ENCODE measurements around the gene ZDHHC7.

ZDHHC7 gene

GRCh38 chr16:85017633-85018032 is 6.3 kb upstream of the ZDHHC7 start:
- Histone ChIP-seq H3K4me1 (no peaks in the 10 kb centered on the region), H3K9me3 (no peaks in the 10 kb centered on the region), H3K4me3 (ENCODE audit: low read depth, low read length) (no peak overlapping the region), H3K36me3 (no peaks in the 10 kb centered on the region), H3K27me3 (peaks cover 37% of the 10 kb centered on the region)
- DNase-seq: no peak
- TF ChIP-seq CTCF (IDR thresholded peaks at IDR 0.05; ENCODE audit: low read depth, low read length): no peak

- peaks cover 37% of the 10 kb centered on the region for H3K27me3 ChIP-seq
- no peak for TF ChIP-seq CTCF (IDR thresholded peaks at IDR 0.05; ENCODE audit: low read depth, low read length)
- H3K4me1 ChIP-seq: no peaks in the 10 kb centered on the region
- DNase-seq: no peak
- H3K9me3 ChIP-seq: no peaks in the 10 kb centered on the region
- no peaks in the 10 kb centered on the region for H3K36me3 ChIP-seq
- H3K4me3 ChIP-seq (ENCODE audit: low read depth, low read length): no peak overlapping the region
Measured at GRCh38 chr16:85017151-85017550, 5.8 kb upstream of the ZDHHC7 start.

- TF ChIP-seq CTCF (IDR thresholded peaks at IDR 0.05; ENCODE audit: low read depth, low read length): no peak
- H3K9me3 ChIP-seq: no peaks in the 10 kb centered on the region
- DNase-seq: no peak
- no peaks in the 10 kb centered on the region; the same call in 1 of the 2 replicates for H3K36me3 ChIP-seq
- no peaks in the 10 kb centered on the region for H3K4me1 ChIP-seq
- no peak overlapping the region for H3K4me3 ChIP-seq (ENCODE audit: low read depth, low read length)
- peaks cover 38% of the 10 kb centered on the region for H3K27me3 ChIP-seq
Measured at GRCh38 chr16:85015481-85016187, 4.3 kb upstream of the ZDHHC7 start.

DNA sequence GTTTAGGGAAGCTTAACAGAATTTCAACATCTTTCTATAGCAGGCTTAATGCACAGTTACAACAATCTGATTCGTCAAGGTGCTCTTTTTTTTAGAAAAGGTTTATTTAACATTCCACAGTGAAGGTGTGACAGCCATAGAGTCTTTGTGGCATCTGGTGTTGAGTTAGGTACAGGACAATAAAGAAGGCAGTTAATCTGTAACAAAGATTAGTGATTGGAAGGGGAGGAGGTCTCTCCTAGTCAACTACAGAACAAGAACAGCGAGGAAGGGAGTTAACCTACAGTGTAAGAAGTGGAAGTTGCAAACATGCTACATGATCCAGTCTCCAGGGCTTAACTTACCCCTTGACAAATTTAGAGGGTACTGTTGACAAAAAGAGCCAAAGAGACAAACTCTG is 3.0 kb upstream of the ZDHHC7 start:
- no peaks in the 10 kb centered on the region; the same call in 1 of the 2 replicates for H3K36me3 ChIP-seq
- no peak overlapping the region for H3K4me3 ChIP-seq (ENCODE audit: low read depth, low read length)
- DNase-seq: no peak
- no peaks in the 10 kb centered on the region for H3K4me1 ChIP-seq
- no peak for TF ChIP-seq CTCF (IDR thresholded peaks at IDR 0.05; ENCODE audit: low read depth, low read length)
- no peaks in the 10 kb centered on the region for H3K9me3 ChIP-seq
- peaks cover 27% of the 10 kb centered on the region for H3K27me3 ChIP-seq

DNA sequence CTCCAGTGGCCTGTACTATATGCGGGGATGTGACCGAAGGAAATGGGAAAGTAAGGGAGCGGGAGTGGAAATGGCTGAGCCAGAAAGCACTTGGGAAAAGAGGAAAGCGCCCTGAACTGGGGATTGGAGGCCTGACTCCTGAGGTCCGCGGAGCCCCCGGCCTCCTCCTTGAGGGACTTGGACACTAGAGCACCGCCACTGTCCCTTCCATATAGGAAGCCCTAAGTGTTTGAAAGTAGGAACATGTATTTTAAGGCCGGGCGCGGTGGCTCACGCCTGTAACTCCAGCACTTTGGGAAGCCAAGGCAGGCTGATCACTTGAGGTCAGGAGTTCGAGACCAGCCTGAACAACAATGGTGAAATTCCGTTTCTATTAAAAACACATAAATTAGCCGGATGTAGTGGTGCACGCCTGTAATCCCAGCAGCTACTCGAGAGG is 530 bp upstream of the ZDHHC7 start:
- Histone ChIP-seq H3K27me3 (peaks cover 3% of the 10 kb centered on the region; the same call in 1 of the 2 replicates), H3K9me3 (no peaks in the 10 kb centered on the region), H3K36me3 (peaks cover 3% of the 10 kb centered on the region), H3K4me3 (ENCODE audit: low read depth, low read length) (peak overlapping the region; percentile 98), H3K4me1 (no peaks in the 10 kb centered on the region)
- no peak for TF ChIP-seq CTCF (IDR thresholded peaks at IDR 0.05; ENCODE audit: low read depth, low read length)
- DNase-seq: no peak

GRCh38 chr16:85010446-85010930 is 847 bp downstream of the ZDHHC7 start:
- Histone ChIP-seq H3K4me3 (ENCODE audit: low read depth, low read length) (peak overlapping the region; percentile 98), H3K36me3 (peaks cover 7% of the 10 kb centered on the region), H3K4me1 (peaks cover under 1% of the 10 kb centered on the region; the same call in 1 of the 2 replicates), H3K9me3 (no peaks in the 10 kb centered on the region), H3K27me3 (peaks cover 3% of the 10 kb centered on the region; the same call in 1 of the 2 replicates)
- no peak for DNase-seq
- no peak for TF ChIP-seq CTCF (IDR thresholded peaks at IDR 0.05; ENCODE audit: low read depth, low read length)

All from BE2C (cell line).